AG08395 (cell line): ENCODE measurements around the gene OR1N2.
A peak's percentile ranks its signal among the peaks of the same experiment; 100 is the strongest.
"Not testable (repeated sequence)": the region's sequence is repeated elsewhere in the genome, so short reads cannot be mapped to it uniquely, and the experiment has no call there.

Source experiments
- DNase-seq: peaks from one replicate; pipeline ENCODE4 v3.0.0; 2012; ENCODE audit warnings: mixed read lengths, low spot score

OR1N2 gene, protein sequence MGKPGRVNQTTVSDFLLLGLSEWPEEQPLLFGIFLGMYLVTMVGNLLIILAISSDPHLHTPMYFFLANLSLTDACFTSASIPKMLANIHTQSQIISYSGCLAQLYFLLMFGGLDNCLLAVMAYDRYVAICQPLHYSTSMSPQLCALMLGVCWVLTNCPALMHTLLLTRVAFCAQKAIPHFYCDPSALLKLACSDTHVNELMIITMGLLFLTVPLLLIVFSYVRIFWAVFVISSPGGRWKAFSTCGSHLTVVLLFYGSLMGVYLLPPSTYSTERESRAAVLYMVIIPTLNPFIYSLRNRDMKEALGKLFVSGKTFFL

GRCh38 chr9:122552812-122553211 lies at the start of gene OR1N2:
Gene OR1N2 (plus strand): TSS chr9:122553112. CDS start chr9:122553212, 100 bp downstream.
- DNase-seq: no peak

- DNase-seq: no peak
Measured at GRCh38 chr9:122506964-122507363, 45.9 kb upstream of the OR1N2 start.

- DNase-seq: no peak
Measured at GRCh38 chr9:122510502-122510901, 42.4 kb upstream of the OR1N2 start, which contains the start of gene OR1J2. Gene OR1J2 (plus strand): TSS chr9:122510802. CDS start chr9:122510802, 0 bp downstream.

GRCh38 chr9:122518226-122518625 lies 34.7 kb upstream of the OR1N2 start:
- DNase-seq: no peak

DNA sequence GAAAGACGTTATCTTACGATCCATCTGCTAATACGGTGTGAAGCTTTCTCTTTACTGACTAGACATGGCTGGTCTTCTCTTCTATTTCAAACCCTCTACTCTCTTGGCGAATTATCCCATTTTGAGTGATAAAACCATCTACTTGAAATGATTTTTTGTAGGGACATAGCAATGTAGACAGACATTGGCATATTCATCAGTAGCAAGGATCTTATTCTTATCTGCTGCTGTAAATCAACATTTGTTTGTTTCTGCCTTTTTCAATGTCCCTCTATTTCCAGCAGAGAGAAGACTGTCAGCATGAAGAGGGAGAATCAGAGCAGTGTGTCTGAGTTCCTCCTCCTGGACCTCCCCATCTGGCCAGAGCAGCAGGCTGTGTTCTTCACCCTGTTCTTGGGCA lies 34.1 kb upstream of the OR1N2 start, which contains the start of gene OR1J4:
TSS of gene OR1J4 (plus strand) at position 301 of the 400 bp plus-strand sequence. CDS start at position 301, 0 bp downstream.
- DNase-seq: no peak

GRCh38 chr9:122519376-122519775 lies 33.5 kb upstream of the OR1N2 start:
- DNase-seq: no peak

GRCh38 chr9:122526602-122527001 lies 26.3 kb upstream of the OR1N2 start:
- no peak for DNase-seq

GRCh38 chr9:122527193-122527592 lies 25.7 kb upstream of the OR1N2 start, which contains the start of gene OR1N1:
Gene OR1N1 (minus strand): TSS chr9:122527293. CDS start chr9:122527293, 0 bp downstream.
- no peak for DNase-seq

GRCh38 chr9:122531157-122531556 lies 21.8 kb upstream of the OR1N2 start:
- DNase-seq: not testable (repeated sequence)

DNA sequence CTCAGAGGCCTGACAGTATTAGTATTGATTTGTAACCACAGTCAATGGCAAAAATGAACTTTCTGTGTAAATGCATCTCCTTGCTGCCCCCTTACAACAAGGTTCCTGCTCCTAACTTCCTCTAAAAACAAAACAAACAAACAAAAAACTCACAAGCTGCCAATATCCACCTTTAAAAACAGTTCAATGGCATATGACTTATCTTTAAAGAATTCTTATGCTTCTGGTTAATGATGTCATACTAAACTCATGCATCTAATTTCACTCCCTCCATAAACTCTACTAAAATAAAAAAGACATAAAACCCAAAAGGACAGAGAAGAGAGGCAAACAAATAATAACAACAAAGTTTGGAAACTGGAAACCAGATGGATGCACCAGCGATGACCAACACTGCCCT lies 16.8 kb upstream of the OR1N2 start:
- peak; percentile 15 for DNase-seq

DNA sequence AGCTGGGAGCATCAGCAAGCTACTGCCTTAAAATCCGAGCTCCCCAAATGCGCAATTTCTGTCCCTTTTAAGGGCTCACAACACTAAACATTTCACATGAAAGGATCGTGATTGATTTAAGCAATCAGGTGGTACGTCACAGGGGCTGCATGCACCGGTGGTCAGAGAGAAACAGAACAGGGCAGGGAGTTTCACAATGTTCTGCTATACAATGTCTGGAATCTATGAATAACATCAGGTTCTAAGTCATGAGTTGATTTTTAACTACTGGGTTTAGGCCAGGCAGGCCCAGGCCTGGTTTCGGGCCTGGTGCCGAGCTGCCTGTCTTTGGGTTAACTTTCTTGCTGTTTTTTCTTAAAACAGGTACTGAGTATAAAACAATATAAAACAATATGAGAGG lies 15.8 kb upstream of the OR1N2 start:
- not testable (repeated sequence) for DNase-seq

DNA sequence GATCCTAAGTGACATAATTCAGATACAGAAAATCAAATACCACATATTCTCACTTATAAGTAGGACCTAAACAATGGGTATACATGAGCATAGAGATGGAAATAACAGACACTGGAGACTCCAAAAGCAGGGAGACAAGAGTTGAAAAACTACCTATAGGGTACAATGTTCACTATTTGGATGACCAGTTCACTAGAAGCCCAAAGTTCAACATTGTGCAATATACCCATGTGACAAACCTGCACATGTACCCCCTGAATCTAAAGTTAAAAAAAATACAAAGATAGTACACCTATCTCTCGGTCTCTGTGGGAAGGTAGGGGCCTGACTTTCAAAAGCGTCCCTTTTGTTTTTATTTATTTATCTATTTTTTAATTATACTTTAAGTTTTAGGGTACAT lies 14.2 kb upstream of the OR1N2 start:
- DNase-seq: no peak

DNA sequence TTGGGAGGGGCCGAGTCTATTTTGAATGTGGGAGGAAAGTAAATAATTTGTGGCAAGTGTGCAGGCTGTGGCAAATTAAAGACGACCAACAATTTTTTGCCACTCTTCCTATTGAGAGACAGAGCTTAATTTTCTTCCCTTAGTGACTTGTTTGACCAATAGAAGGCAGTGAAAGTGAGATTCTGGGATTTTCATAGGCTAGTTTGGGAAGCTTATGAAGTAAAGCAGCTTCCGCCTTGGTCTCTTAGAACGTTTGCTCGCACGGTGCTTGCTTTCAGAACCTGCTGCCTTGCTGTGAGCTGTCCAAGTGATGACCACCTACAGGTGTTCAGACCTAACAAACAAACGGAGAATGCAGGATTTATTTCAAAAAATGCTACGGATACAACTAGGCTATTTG lies 6.7 kb upstream of the OR1N2 start:
- no peak for DNase-seq

DNA sequence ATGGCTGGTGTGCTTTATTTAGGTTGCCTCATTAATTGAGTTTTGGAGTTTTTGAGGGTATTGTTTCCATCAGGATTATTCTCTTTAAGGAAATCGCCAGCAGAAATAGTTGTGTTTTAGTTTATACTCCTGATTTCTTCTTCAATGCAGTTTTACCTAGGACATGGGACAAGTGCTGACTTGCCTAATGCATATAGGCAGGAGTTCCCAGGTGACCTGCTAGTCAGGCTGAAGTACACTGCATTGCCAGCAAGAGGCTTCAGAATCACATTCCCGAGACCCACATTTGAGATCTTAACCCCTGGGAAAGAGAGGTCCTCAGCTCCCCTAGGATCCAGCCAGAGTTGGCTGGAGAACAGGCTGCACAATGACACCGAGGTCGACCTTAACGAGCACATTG lies 1.5 kb upstream of the OR1N2 start:
- DNase-seq: no peak

DNA sequence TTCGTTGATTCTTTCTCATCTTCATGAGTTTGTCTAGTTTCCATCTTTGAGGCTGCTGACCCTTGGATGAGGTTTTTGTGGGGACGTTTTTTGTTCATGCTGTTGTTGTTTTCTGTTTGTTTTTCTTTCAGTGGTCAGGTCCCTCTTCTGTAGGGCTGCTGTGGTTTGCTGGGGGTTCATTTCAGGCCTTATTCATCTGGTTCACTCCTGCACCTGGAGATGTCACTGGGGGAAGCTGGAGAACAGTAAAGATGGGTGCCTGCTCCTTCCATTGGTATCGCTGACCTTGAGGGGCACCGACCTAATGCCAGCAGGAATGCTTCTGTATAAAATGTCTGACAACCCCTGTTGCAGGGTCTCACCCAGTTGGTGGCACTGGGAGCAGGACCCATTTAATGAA lies 8.5 kb downstream of the OR1N2 start:
- DNase-seq: no peak

GRCh38 chr9:122562134-122562760 lies 9.3 kb downstream of the OR1N2 start:
- no peak for DNase-seq

DNA sequence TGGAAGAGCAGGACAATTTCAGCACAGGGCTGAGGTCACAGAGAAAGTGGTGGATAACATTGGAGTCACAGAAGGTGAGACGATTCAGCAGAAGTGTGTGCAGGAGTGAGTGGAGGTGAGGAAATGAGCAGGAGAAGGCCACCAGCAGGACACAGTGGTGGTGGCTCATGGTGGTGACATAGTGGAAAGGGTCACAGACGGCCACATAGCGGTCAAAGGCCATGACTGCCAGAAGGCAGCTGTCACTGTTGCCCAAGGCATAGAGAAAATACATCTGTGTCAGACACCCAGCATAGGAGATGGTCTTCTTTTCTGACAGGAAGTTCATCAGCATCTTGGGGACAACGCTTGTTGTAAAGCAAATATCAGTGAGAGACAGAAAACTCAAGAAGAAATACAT lies 15.0 kb downstream of the OR1N2 start:
- no peak for DNase-seq

DNA sequence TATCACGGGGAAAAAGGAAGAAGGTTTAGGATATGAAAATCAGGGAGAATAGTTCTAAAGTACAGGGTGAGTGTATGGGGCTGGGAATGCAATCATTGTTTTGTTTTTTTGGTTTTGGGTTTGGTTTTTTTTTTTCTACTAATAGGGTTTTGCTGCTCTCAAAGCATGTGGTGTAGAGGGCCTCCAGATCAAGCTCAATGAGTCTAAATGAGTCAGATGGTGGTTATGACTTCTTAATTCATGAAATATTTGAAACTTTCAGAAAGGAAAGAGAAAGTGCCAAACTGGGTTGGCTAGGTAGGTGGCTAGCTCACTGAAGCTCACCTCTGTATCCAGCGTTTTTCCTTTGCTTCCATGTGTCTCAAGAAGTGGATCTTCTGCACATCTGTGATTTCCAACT lies 19.5 kb downstream of the OR1N2 start:
- peak; percentile 72 for DNase-seq

DNA sequence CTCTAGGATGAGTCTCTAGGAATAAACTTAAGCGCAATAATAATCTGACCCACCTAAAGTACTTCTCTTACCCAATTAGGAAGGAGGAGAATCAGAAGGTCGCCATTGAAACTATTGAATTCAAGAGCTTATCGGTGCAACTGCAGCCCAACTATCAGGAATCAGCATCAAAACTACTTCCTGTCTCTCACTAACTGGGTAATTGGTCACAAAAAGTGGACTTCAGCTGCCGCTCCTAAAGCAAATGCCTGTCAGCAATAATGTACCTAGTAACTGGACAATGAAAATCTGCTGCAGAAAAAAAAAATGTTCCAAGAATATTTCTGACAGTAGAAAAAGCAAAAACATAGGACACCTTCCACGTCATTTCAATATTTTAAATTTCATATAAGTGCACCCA lies 27.0 kb downstream of the OR1N2 start:
- no peak for DNase-seq

DNA sequence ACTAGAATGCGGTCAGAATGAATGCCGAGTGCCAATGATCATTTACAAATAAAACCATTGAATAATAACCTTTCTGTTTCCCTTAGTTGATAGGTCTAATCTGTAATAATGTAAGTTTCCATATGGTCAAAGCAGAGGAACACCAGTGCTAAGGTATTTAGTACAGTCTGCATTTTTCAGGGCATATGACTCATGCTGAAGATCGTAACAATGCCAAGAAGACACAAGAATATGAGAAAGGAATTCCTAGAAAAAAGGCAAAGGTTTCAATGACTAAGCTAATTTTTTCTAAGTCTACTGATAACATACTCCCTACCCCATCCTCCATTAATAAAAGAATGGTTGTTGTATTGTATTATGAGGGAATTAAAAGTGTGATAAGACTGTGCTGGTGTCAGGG lies 27.4 kb downstream of the OR1N2 start:
- DNase-seq: peak; percentile 75

- DNase-seq: not testable (repeated sequence)
Measured at GRCh38 chr9:122583284-122583683, 30.4 kb downstream of the OR1N2 start, which contains the start of gene OR1L8. Gene OR1L8 (minus strand): TSS chr9:122583384. CDS start chr9:122568477, 14,907 bp downstream.
